SKM-1 (cell line): ENCODE results near the gene PMEPA1.

Experiments used
- DNase-seq: peaks from one replicate; lab custom pipeline; 2025; ENCODE audit not compliant: unreplicated experiment; lab: John Stamatoyannopoulos, UW

PMEPA1 gene

GRCh38 chr20:57679113-57679512, 30.7 kb downstream of the PMEPA1 start:
- no peak for DNase-seq

DNA sequence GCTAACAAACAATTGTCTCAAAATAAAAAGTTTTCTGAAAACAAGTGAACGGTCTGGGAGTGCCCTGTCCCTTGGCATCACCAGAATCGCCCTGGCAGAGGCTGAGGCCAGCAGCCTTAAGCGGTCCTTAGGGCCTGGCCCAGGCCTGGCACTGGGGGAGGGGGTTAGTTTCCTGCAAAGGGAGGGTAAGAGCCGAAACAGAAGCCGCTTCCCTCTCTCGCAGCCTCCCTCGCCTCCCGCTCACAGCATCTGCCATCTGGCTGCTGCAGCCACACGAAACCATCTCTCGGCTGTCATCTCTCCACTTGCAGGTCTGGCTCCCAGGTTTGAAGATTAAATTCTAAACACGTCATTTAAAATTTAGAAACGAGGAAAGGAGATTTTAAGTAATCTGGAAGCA, 31.5 kb downstream of the PMEPA1 start:
- no peak for DNase-seq

GRCh38 chr20:57677584-57677982, 32.2 kb downstream of the PMEPA1 start:
- DNase-seq, result no peak

- DNase-seq, result no peak
Observed at GRCh38 chr20:57676589-57677583, 32.9 kb downstream of the PMEPA1 start.

- DNase-seq, result no peak
Observed at GRCh38 chr20:57675773-57676172, 34.0 kb downstream of the PMEPA1 start.

GRCh38 chr20:57672953-57673575, 36.8 kb downstream of the PMEPA1 start:
- DNase-seq, result no peak

GRCh38 chr20:57672164-57672563, 37.7 kb downstream of the PMEPA1 start:
- DNase-seq, result no peak

DNA sequence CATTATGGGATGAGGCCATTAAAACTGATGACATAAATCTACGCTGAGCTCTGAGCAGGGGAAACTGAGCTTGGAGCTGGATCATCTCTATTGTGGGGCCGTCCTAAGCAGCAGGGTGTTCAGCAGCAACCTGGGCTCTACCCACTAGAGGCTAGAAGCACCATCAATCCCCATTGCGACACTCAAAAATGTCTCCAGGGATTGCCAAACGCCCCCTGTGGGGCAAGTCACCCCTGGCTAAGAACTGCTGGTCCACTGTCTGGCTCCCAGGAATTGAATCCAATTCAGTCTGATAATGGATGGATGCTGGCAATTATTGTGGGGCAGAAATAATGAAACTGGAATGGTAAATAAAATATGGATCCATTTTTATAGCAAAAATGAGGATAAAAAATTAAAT, 38.2 kb downstream of the PMEPA1 start:
- no peak for DNase-seq

GRCh38 chr20:57671072-57671391, 38.8 kb downstream of the PMEPA1 start:
- no peak for DNase-seq

DNA sequence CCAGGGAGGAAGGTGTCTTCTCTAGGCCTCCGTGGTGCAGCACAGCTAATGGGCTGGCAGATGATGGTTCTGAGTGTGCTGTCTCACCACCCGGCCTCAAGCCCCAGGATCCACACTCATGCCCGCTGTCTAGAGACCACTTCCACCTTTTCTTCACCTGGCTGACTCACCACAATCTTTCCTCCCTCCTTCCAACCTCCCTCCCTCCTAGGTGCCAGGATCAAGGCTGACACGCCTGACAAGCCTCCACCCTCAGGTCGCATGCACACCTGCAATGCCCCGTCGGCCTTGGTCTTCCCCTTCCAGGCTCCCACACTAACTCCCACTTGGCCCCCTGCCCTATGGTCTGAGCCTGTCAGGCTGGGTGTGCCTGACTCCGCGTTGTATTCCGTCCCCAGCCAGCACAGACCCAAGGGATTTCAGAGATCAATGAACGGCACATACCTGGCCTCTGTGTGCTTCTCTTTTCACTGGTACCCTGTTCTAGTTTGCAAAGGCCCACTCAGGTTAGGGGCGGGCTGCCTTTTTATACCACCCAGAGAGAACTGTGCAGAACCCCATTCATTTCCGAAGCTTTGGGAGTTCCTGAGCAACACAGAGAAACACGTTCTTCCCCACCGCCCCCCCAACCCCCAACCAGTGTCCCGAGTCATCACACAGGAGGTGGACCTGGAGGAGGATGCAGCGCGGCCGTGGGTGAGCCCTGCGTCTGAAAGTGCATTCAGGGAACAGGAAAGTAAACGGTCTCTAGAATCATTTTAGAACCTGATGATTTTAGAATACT, 39.3 kb downstream of the PMEPA1 start:
- no peak for DNase-seq

- DNase-seq, result no peak
Observed at GRCh38 chr20:57669632-57670031, 40.2 kb downstream of the PMEPA1 start.

- no peak for DNase-seq
Observed at GRCh38 chr20:57667924-57668782, 41.7 kb downstream of the PMEPA1 start.

DNA sequence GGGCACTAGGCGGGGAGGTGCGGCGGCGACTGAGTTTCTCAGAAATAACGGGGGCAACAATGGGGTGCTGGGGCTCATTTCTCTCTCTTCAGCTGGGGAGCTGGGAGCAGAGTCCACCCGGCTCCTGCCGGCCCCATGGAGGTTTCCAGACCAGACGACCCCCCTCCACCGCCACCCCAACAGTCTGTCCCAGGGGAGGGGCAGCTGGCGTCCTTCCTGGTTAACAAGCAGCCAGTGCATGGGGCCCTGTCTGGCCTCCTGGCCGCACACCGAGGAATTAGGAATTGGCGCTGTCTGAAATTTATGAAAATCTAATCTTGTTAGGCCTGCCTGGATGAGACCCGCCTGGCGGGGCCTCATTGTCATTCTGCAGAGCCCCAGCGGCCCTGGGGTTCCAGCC, 42.4 kb downstream of the PMEPA1 start:
- no peak for DNase-seq

- DNase-seq, result no peak
Observed at GRCh38 chr20:57666834-57667157, 43.0 kb downstream of the PMEPA1 start.

DNA sequence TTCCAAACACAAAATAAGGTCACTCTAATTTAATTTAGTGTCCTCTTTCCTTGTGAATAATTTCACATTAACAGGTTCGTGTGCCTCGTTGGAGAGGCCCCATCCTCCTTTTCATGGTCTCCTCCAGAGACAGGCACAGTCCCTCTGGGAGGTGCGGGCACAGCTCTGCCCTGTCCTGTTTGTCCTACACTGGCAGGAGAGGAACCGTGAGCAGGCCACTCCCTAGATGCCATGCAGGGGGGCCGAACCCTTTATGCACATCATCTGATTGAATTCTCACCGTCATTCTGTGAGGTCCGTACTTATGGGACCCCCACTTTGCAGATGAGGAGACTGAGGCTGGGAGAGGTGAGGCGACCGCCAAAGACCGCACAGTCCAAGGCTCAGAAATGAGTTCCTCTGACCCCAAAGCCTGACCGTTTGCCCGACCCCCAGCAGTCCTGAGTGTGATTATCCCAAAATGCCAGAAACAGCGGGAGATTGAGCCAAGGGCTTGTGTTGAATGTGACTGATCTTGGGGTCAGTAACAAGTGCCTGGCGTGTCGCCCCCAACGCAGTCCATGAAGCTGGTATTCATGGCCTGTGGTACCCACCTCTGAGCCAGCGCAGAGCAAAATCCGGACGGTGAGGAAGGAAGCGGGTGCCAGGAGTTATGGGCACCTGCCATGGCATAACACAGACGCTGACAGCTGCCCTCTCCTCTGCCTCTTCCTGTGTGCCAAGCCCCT, 43.5 kb downstream of the PMEPA1 start:
- no peak for DNase-seq

- no peak for DNase-seq
Observed at GRCh38 chr20:57665589-57665971, 44.2 kb downstream of the PMEPA1 start.

- no peak for DNase-seq
Observed at GRCh38 chr20:57664924-57665588, 44.8 kb downstream of the PMEPA1 start.

GRCh38 chr20:57664476-57664875, 45.3 kb downstream of the PMEPA1 start:
- DNase-seq, result no peak

- no peak for DNase-seq
Observed at GRCh38 chr20:57663681-57664451, 45.9 kb downstream of the PMEPA1 start.
